Stimulated activated CD4-positive, alpha-beta T cell treated with anti-CD3 and anti-CD28 coated beads, Interleukin-12 subunit alpha, Interleukin-12 subunit beta, amount 100 ng/mL, for 4 hours (primary cell): Measurements from ENCODE around the gene PARD3B.

Experiments used
- DNase-seq: peaks from one replicate; pipeline ENCODE4 v3.0.0-alpha.2; 2020

The PARD3B gene

GRCh38 chr2:204544961-204545860 is at the start of gene PARD3B:
TSS of gene PARD3B (plus strand) at chr2:204545475. CDS start at chr2:204546000, 525 bp downstream.
- DNase-seq, result peak; percentile 23

- DNase-seq, result no peak
These were observed 48.5 kb upstream of the PARD3B start for GRCh38 chr2:204496779-204497178.

- no peak for DNase-seq
These were observed 47.4 kb upstream of the PARD3B start for GRCh38 chr2:204497855-204498254.

GRCh38 chr2:204498291-204498690 is 47.0 kb upstream of the PARD3B start:
- no peak for DNase-seq

GRCh38 chr2:204503869-204504268 is 41.4 kb upstream of the PARD3B start:
- no peak for DNase-seq

- DNase-seq, result no peak
These were observed 40.7 kb upstream of the PARD3B start for GRCh38 chr2:204504594-204504993.

GRCh38 chr2:204505488-204505887 is 39.8 kb upstream of the PARD3B start:
- DNase-seq, result no peak

GRCh38 chr2:204505946-204506345 is 39.3 kb upstream of the PARD3B start:
- no peak for DNase-seq

GRCh38 chr2:204507636-204508035 is 37.6 kb upstream of the PARD3B start:
- DNase-seq, result no peak

- DNase-seq, result no peak
These were observed 34.4 kb upstream of the PARD3B start for GRCh38 chr2:204510709-204511420.

GRCh38 chr2:204514439-204514838 is 30.8 kb upstream of the PARD3B start:
- DNase-seq, result no peak

- no peak for DNase-seq
These were observed 29.9 kb upstream of the PARD3B start for GRCh38 chr2:204515416-204515815.

- DNase-seq, result no peak
These were observed 28.1 kb upstream of the PARD3B start for GRCh38 chr2:204517154-204517553.

- no peak for DNase-seq
These were observed 15.3 kb upstream of the PARD3B start for GRCh38 chr2:204529795-204530463.

- DNase-seq, result no peak
These were observed 14.8 kb upstream of the PARD3B start for GRCh38 chr2:204530464-204530805.

GRCh38 chr2:204533629-204534370 is 11.5 kb upstream of the PARD3B start:
- no peak for DNase-seq

- DNase-seq, result no peak
These were observed 9.9 kb upstream of the PARD3B start for GRCh38 chr2:204535356-204535755.

GRCh38 chr2:204535764-204536163 is 9.5 kb upstream of the PARD3B start:
- DNase-seq, result no peak

GRCh38 chr2:204538182-204539018 is 6.9 kb upstream of the PARD3B start:
- DNase-seq, result no peak

GRCh38 chr2:204539019-204539385 is 6.3 kb upstream of the PARD3B start:
- DNase-seq, result no peak

- DNase-seq, result no peak
These were observed 3.6 kb upstream of the PARD3B start for GRCh38 chr2:204541637-204542036.

GRCh38 chr2:204542982-204543608 is 2.2 kb upstream of the PARD3B start:
- DNase-seq, result no peak
